ENCODE data around the gene RIPOR3.
"Not testable (repeated sequence)": the region's sequence is repeated elsewhere in the genome, so short reads cannot be mapped to it uniquely, and the experiment has no call there.

The RIPOR3 gene

DNA sequence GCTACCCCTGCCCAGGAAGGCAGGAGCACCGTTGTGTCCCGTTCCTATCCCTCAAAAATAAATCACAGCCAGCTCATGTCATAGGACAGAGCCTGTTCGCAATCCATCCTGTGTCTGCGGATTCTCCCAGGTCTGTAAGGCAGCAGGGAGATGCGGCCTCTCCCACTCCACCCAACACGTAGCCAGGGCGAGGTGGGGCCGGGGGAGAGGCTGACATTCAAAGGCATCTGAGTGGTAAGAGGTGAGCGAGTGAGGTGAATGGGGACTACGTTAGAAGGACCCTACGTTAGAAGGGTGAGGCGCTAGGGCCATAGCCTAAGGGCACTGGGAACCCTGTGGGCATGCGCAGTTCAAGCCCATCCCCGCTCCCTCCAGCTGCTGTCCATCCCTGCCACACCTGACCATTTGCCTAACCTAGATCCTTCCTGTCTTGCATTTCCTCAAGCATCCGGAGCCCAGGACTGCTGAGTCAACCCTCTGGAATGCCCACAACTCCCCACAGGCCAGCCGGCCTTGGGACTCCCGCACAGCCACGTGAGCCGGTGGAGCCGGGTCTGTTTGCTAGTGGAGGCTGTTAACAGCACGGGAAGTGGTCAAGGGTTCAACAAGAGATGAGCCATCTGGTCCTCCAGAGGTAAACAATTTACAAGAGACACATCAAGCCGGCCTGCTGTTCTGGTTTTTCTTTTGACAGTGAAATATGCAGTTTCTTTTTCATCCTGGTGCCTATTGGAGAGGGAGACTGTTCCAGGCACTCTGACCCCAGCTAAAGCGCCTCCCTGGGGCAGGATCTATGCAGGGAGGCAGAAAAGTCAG, 45.9 kb downstream of the RIPOR3 start:
- ChIA-PET POLR2A (no interaction called here), CTCF (interaction anchor here (0.6 to 1.4 kb wide), 2 partner anchors 10 to 41 kb away, joined by 3 to 5 read pairs; no protein-coding TSS in a partner anchor)
- TF ChIP-seq NFRKB (IDR thresholded peaks at IDR 0.05) (no peak), ZNF384 (IDR thresholded peaks at IDR 0.05) (no peak), SP1 (IDR thresholded peaks at IDR 0.05) (no peak), ELF4 (IDR thresholded peaks at IDR 0.05) (no peak), BHLHE40 (IDR thresholded peaks at IDR 0.05; ENCODE audit: borderline replicate concordance) (no peak), L3MBTL2 (conservative IDR thresholded peaks at IDR 0.05) (no peak), TARDBP (IDR thresholded peaks at IDR 0.05) (no peak), LEF1 (IDR thresholded peaks at IDR 0.05; ENCODE audit: borderline replicate concordance) (no peak), FOXM1 (IDR thresholded peaks at IDR 0.05; ENCODE audit: borderline replicate concordance) (no peak), HDGF (IDR thresholded peaks at IDR 0.05; ENCODE audit: borderline replicate concordance) (no peak), FOXK2 (IDR thresholded peaks at IDR 0.05) (no peak), ARNT (IDR thresholded peaks at IDR 0.05) (no peak), FOXA1 (IDR thresholded peaks at IDR 0.05) (no peak), SUZ12 (IDR thresholded peaks at IDR 0.05) (no peak), CTBP1 (IDR thresholded peaks at IDR 0.05; ENCODE audit: borderline replicate concordance) (no peak)
- TF ChIP-seq, protein P1, sequence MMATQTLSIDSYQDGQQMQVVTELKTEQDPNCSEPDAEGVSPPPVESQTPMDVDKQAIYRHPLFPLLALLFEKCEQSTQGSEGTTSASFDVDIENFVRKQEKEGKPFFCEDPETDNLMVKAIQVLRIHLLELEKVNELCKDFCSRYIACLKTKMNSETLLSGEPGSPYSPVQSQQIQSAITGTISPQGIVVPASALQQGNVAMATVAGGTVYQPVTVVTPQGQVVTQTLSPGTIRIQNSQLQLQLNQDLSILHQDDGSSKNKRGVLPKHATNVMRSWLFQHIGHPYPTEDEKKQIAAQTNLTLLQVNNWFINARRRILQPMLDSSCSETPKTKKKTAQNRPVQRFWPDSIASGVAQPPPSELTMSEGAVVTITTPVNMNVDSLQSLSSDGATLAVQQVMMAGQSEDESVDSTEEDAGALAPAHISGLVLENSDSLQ (IDR thresholded peaks at IDR 0.05): no peak
- DNase-seq (ENCODE audit: extremely low spot score): peak; percentile 28

DNA sequence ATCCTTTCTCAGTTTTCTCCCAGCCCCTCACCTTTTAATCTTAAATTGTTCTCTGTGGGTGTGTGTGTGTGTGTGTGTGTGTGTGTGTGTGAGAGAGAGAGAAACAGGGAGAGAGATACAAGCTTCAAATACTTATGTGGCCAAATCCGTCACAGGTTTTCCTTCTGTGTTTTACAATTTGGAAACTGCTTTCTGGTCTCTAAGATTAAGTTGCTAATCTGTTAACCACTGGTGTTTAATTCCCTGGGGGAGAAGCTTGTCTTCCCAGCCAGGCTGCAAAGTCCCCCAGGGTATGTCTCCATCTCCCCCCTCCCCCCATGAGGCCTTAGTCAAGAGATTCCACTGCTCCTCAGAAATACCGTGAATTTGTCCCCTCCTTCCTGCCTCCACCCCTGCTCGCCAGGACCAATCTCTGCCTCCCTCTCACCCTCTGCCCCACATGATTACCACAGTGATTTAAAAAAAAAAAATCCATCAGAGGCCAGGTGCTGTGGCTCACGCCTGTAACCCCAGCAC, 49.0 kb downstream of the RIPOR3 start:
- TF ChIP-seq, protein P1 (IDR thresholded peaks at IDR 0.05): no peak
- TF ChIP-seq SUZ12 (IDR thresholded peaks at IDR 0.05): no peak
- TF ChIP-seq FOXA1 (IDR thresholded peaks at IDR 0.05): no peak
- TF ChIP-seq TARDBP (IDR thresholded peaks at IDR 0.05): no peak
- TF ChIP-seq FOXM1 (IDR thresholded peaks at IDR 0.05; ENCODE audit: borderline replicate concordance): no peak
- TF ChIP-seq L3MBTL2 (conservative IDR thresholded peaks at IDR 0.05): no peak
- TF ChIP-seq BHLHE40 (IDR thresholded peaks at IDR 0.05; ENCODE audit: borderline replicate concordance): no peak
- no peak for TF ChIP-seq FOXK2 (IDR thresholded peaks at IDR 0.05)
- no peak for TF ChIP-seq LEF1 (IDR thresholded peaks at IDR 0.05; ENCODE audit: borderline replicate concordance)
- no peak for TF ChIP-seq NFRKB (IDR thresholded peaks at IDR 0.05)
- TF ChIP-seq ARNT (IDR thresholded peaks at IDR 0.05): no peak
- TF ChIP-seq HDGF (IDR thresholded peaks at IDR 0.05; ENCODE audit: borderline replicate concordance): no peak
- TF ChIP-seq SP1 (IDR thresholded peaks at IDR 0.05): no peak
- no peak for TF ChIP-seq ELF4 (IDR thresholded peaks at IDR 0.05)
- TF ChIP-seq ZNF384 (IDR thresholded peaks at IDR 0.05): no peak
- ChIA-PET POLR2A (no interaction called here), CTCF (interaction anchor here (0.6 kb wide), 1 partner anchor 458 kb away, joined by 3 read pairs; no protein-coding TSS in a partner anchor)
- DNase-seq (ENCODE audit: extremely low spot score): no peak

DNA sequence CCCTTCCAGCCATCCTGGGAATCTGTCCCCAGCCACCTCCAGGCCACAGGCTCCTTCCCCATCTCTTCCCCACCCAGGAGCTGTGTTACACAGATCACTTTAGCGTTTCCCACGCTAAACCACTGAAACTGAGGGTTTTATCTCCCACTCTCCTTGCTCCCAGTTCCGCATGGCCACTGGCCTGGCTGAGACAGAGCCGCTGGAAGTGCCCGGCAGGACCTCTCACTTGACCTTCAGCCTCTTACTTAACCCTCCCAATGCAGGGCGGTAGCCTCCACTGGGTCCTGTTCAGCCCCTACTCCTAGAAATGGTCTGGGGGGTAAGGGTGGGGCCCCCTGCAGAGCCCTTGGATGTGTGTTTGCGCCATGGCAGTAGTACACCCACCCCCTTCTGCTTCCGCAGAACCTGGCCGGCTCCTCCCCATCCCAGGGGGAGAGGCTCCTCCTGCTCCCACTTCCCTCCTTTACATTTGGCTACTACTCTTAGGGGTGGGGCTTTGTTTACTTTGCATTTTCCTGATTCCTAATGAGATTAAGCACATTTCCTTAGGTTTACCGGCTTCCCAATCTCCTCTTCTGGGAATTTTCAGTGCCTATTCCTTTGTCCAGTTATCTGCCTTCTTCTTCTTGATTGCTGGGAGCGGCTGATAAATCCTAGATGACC, 49.6 kb downstream of the RIPOR3 start:
- CTCF ChIA-PET; DNase-seq (ENCODE audit: extremely low spot score); POLR2A ChIA-PET: not testable (repeated sequence)

DNA sequence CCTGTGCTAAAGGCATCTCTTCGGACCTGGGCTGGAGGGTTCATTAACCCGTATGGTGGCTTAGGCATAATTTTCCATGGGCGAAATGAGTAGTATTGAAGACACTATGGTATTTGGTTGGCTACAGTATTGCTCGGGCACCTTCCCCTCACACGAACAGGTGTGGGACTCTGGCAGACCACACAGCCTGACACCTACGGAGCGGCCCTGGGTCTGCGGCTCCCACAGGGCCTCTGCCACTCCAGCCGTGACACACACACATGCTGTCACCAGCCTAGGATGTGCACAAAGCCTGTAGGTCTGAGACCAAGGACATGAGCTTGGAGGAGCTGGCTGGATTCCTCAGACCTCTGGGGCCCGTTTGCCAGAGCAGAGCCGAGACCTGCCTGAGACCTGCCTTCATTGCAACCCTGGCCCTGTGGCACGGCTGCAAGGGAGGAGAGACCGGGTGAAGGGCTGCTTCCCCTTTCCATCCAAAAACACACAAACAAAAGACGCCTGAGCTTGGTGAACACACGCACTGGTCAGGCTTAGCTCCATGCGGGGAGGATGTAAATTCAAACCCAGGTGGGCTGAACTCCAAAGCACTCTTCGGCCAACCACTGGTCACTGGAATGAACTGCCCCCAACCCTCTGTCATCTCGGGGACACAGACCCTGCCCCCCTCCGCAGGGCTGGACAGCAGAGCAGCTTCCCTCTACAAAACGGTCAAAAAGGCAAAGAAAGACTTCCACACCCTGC, 51.2 kb downstream of the RIPOR3 start:
- CTCF ChIA-PET; DNase-seq (ENCODE audit: extremely low spot score); POLR2A ChIA-PET: not testable (repeated sequence)

- DNase-seq (ENCODE audit: extremely low spot score); POLR2A ChIA-PET: not testable (repeated sequence)
- CTCF ChIA-PET: interaction anchor here (0.6 to 0.7 kb wide), 2 partner anchors 118 to 174 kb away, joined by 3 read pairs; no protein-coding TSS in a partner anchor
Observed at GRCh38 chr20:50638015-50638847, 53.1 kb downstream of the RIPOR3 start.

All from HEK293T (cell line).